ENCODE measurements around the gene SAG.

DNA sequence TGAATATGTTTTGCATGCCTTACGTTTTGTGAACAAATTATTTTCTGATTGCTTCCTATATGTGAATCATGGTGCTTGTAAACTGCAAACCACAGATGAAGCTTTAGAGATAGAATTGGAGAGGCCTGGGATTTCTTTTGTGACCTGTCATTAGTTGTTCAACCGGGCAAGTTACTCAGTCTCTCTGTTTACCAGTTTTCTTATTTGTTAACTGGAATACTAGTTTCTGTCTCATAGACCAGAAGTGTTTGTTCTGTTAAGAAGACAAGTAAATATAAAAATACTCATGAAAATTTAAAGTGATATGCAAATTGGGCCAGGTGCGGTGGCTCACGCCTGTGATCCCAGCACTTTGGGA is 74.0 kb downstream of the SAG start:
- TF ChIP-seq CTCF (IDR thresholded peaks at IDR 0.05; ENCODE audit: low read depth, low read length) (no peak), EZH2phosphoT487 (IDR thresholded peaks at IDR 0.05; ENCODE audit: low read depth) (no peak)
